ENCODE measurements around the gene CA11. TPM values are rescaled to one million over a fixed set of nuclear protein-coding genes. Genes with fewer than 3 reads are reported as not detected.

Gene CA11
- total RNA-seq, 1 donor from 2014 or later = 7.9 TPM

GRCh38 chr19:48639483-48640375 lies 6.3 kb downstream of the CA11 start:
- no peak overlapping the region for H3K27ac ChIP-seq
- peaks cover 38% of the 10 kb centered on the region for H3K4me1 ChIP-seq
- no peaks in the 10 kb centered on the region for H3K36me3 ChIP-seq
- DNase-seq (ENCODE audit: extremely low spot score in 2 of 2) = peak in 1 of 2 donors; percentile 87
- intact Hi-C loops (cut with DNase I) = loop anchor here (10.0 kb wide), 1 partner anchor 325 kb away; the partner anchor contains the start of gene FTL
- no peaks in the 10 kb centered on the region for H3K27me3 ChIP-seq
- no peaks in the 10 kb centered on the region for H3K9me3 ChIP-seq
- no peak overlapping the region for H3K4me3 ChIP-seq
- no peak for TF ChIP-seq POLR2AphosphoS5 (IDR thresholded peaks at IDR 0.05; ENCODE audit: insufficient read depth in 1 of 2, low read depth in 1 of 2)
- no peak for TF ChIP-seq POLR2A (IDR thresholded peaks at IDR 0.05)

- TF ChIP-seq POLR2A (IDR thresholded peaks at IDR 0.05) = no peak
- no peak for TF ChIP-seq POLR2AphosphoS5 (IDR thresholded peaks at IDR 0.05; ENCODE audit: insufficient read depth in 1 of 2, low read depth in 1 of 2)
- no peak for TF ChIP-seq CTCF (IDR thresholded peaks at IDR 0.05)
- Histone ChIP-seq H3K27ac (peak overlapping the region; percentile 99), H3K9me3 (no peaks in the 10 kb centered on the region), H3K4me1 (peaks cover 39% of the 10 kb centered on the region), H3K36me3 (no peaks in the 10 kb centered on the region), H3K4me3 (peak overlapping the region in 1 of 2 donors; percentile 54), H3K27me3 (no peaks in the 10 kb centered on the region)
- intact Hi-C loops (cut with DNase I) = loop anchor here (10.0 kb wide), 1 partner anchor 326 kb away; the partner anchor contains the start of gene FTL
- peak in 1 of 2 donors; percentile 92 for DNase-seq (ENCODE audit: extremely low spot score in 2 of 2)
These were observed 7.1 kb downstream of the CA11 start for GRCh38 chr19:48638831-48639381.

- peaks cover 46% of the 10 kb centered on the region for H3K4me1 ChIP-seq
- intact Hi-C loops (cut with DNase I) = loop anchor here (10.0 kb wide), 1 partner anchor 327 kb away; the partner anchor contains the start of gene FTL
These were observed 7.8 kb downstream of the CA11 start for GRCh38 chr19:48637948-48638830.

GRCh38 chr19:48637449-48637947 lies 8.5 kb downstream of the CA11 start:
- H3K4me1 ChIP-seq = peaks cover 53% of the 10 kb centered on the region
- intact Hi-C loops (cut with DNase I) = loop anchor here (10.0 kb wide), 1 partner anchor 327 kb away; the partner anchor contains the start of gene FTL
- H3K4me3 ChIP-seq = peak overlapping the region; percentile 54 to 69
- no peaks in the 10 kb centered on the region for H3K27me3 ChIP-seq
- H3K27ac ChIP-seq = peak overlapping the region; percentile 99
- H3K36me3 ChIP-seq = no peaks in the 10 kb centered on the region
- no peaks in the 10 kb centered on the region for H3K9me3 ChIP-seq
- peak in 1 of 2 donors; percentile 100 for DNase-seq (ENCODE audit: extremely low spot score in 2 of 2)
- TF ChIP-seq POLR2AphosphoS5 (IDR thresholded peaks at IDR 0.05; ENCODE audit: insufficient read depth in 1 of 2, low read depth in 1 of 2) = peak; percentile 92 to 94
- no peak for TF ChIP-seq POLR2A (IDR thresholded peaks at IDR 0.05)

More at GRCh38 chr19:48637948-48638830, 7.8 kb downstream of the CA11 start:
- peak in 1 of 2 donors; percentile 97 for DNase-seq (ENCODE audit: extremely low spot score in 2 of 2)
- no peaks in the 10 kb centered on the region for H3K9me3 ChIP-seq
- H3K4me3 ChIP-seq = peak overlapping the region; percentile 54 to 69
- TF ChIP-seq POLR2A (IDR thresholded peaks at IDR 0.05) (peak in 1 of 2 donors; percentile 26), POLR2AphosphoS5 (IDR thresholded peaks at IDR 0.05; ENCODE audit: insufficient read depth in 1 of 2, low read depth in 1 of 2) (no peak)
- no peaks in the 10 kb centered on the region for H3K36me3 ChIP-seq
- H3K27ac ChIP-seq = peak overlapping the region; percentile 99
- no peaks in the 10 kb centered on the region for H3K27me3 ChIP-seq

GRCh38 chr19:48636859-48637448 lies 9.0 kb downstream of the CA11 start, which contains the start of gene DBP:
DBP (minus strand) TSS chr19:48637379; CDS start chr19:48636994, 385 bp downstream.
- intact Hi-C loops (cut with DNase I) = loop anchor here (10.0 kb wide), 1 partner anchor 328 kb away; the partner anchor contains the start of gene FTL
- H3K4me3 ChIP-seq = peak within 1 kb of the TSS; percentile 54 to 69
- no peaks in the 10 kb centered on the region for H3K9me3 ChIP-seq
- no peak for TF ChIP-seq POLR2AphosphoS5 (IDR thresholded peaks at IDR 0.05; ENCODE audit: insufficient read depth in 1 of 2, low read depth in 1 of 2)
- peak in 1 of 3 experiments; percentile 4 for TF ChIP-seq CTCF (IDR thresholded peaks at IDR 0.05)
- peak in 1 of 2 donors; percentile 65 for TF ChIP-seq POLR2A (IDR thresholded peaks at IDR 0.05)
- peaks cover 59% of the 10 kb centered on the region for H3K4me1 ChIP-seq
- H3K36me3 ChIP-seq = no peaks in the 10 kb centered on the region
- no peaks in the 10 kb centered on the region for H3K27me3 ChIP-seq
- peak within 1 kb of the TSS; percentile 99 for H3K27ac ChIP-seq
- DNase-seq (ENCODE audit: extremely low spot score in 2 of 2) = no peak

All from vagina (tissue), 2 donors.